Mammary epithelial cell (primary cell): ENCODE data around the gene TACC3.

Experiments used
- EZH2 ChIP-seq: IDR thresholded peaks from 2 replicates; pipeline ENCODE4 v1.6.1; 2012; ENCODE audit warnings: low read length, inconsistent platforms, borderline replicate concordance
- TF ChIP-seq, protein P1 (sequence below), 2 donors: IDR thresholded peaks in 1 of 2; conservative IDR thresholded peaks in 1 of 2; 2 replicates each; pipeline ENCODE4 v1.5.1; 2011 to 2012; ENCODE audit warnings: inconsistent platforms in 2 of 2, low read length in 2 of 2, mild to moderate bottlenecking in 2 of 2, control low read depth in 1 of 2, low read depth in 1 of 2; ENCODE audit not compliant: insufficient read depth in 1 of 2; ENCODE audit errors: extremely low read depth in 1 of 2

DNA sequence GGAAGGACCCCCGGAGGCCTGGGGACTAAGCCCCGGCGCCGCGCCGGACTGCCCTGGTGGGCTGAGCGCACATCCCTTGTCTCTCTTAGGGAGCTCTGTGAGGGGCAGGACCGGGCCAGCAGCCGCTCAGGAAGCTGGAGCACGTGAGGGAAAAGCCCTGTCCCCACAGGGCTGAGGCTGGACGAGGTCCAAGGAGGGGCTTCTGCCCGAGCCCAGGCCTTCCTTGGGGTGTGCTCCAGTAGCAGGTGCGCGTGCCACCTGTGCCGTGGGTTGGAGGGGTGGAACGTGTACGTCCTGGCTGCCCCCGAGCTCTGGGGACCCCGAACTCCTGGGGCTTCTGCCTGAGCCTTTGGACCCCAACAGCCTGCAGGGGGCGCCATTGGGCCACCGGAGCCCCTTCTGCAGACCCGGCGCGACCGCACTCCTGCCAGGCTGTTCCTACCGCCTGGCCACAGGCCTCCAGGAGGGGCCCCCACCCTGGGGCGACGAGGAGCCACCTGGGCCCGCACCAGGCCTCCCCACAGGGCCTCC, 27.2 kb downstream of the TACC3 start:
- TF ChIP-seq, protein P1, sequence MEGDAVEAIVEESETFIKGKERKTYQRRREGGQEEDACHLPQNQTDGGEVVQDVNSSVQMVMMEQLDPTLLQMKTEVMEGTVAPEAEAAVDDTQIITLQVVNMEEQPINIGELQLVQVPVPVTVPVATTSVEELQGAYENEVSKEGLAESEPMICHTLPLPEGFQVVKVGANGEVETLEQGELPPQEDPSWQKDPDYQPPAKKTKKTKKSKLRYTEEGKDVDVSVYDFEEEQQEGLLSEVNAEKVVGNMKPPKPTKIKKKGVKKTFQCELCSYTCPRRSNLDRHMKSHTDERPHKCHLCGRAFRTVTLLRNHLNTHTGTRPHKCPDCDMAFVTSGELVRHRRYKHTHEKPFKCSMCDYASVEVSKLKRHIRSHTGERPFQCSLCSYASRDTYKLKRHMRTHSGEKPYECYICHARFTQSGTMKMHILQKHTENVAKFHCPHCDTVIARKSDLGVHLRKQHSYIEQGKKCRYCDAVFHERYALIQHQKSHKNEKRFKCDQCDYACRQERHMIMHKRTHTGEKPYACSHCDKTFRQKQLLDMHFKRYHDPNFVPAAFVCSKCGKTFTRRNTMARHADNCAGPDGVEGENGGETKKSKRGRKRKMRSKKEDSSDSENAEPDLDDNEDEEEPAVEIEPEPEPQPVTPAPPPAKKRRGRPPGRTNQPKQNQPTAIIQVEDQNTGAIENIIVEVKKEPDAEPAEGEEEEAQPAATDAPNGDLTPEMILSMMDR (conservative IDR thresholded peaks at IDR 0.05 in 1 of 2, IDR thresholded peaks at IDR 0.05 in 1 of 2; ENCODE audit: extremely low read depth in 1 of 2, insufficient read depth in 1 of 2, low read depth in 1 of 2, low read length in 2 of 2) = peak; percentile 46 to 81
- no peak for TF ChIP-seq EZH2
